Upper lobe of right lung (tissue), 1 donor: ENCODE data around the gene TMEM63A. TPM values are rescaled to one million over a fixed set of nuclear protein-coding genes. Genes with fewer than 3 reads are reported as not detected.
"Not testable (repeated sequence)": the region's sequence is repeated elsewhere in the genome, so short reads cannot be mapped to it uniquely, and the experiment has no call there.

Experiments used
- ATAC-seq: fragments of 200-7000 bp; cut with Tn5 transposase; one replicate; pipeline ENCODE4 v1.9.1; 2020; ENCODE audit warnings: mild to moderate bottlenecking, moderate library complexity
- DNase-seq: peaks from one replicate; pipeline ENCODE4 v3.0.0-alpha.2; 2020
- H3K27ac ChIP-seq: fragments of 200-600 bp; one replicate; pipeline ENCODE4 v1.8.0; 2022
- H3K27me3 ChIP-seq: fragments of 200-600 bp; one replicate; pipeline ENCODE4 v1.8.0; 2022; ENCODE audit warnings: mild to moderate bottlenecking
- H3K36me3 ChIP-seq: fragments of 200-600 bp; one replicate; pipeline ENCODE4 v1.8.0; 2022
- H3K4me1 ChIP-seq: fragments of 200-600 bp; one replicate; pipeline ENCODE4 v1.8.0; 2022
- H3K4me3 ChIP-seq: fragments of 200-600 bp; one replicate; pipeline ENCODE4 v1.8.0; 2022; ENCODE audit warnings: mild to moderate bottlenecking
- H3K9me3 ChIP-seq: fragments of 200-600 bp; one replicate; pipeline ENCODE4 v1.8.0; 2022
- intact Hi-C: fragments of 100-400 bp; cut with DNase I; formaldehyde crosslinking; loops from one replicate; pipeline ENCODE4 v1.11.0; 2022
- total RNA-seq: library from RNA; stranded (reverse); fragmentation: NEBNext Ultra II Directional; extraction: Animal tissue kit (Norgen Biotek cat#: 25700); gene quantifications from one replicate; pipeline ENCODE4 v1.2.1, GENCODE V29; 2021
- TF ChIP-seq, protein P1 (sequence below): fragments of 200-600 bp; IDR thresholded peaks from one replicate; pipeline ENCODE4 v1.8.0; 2022; ENCODE audit warnings: antibody characterized with exemption
- donor health status: DM: no; HTN: yes; CAD: no; lungs with severe emphysema.

TMEM63A gene
- total RNA-seq, 1 donor from 2014 or later = 119 TPM

DNA sequence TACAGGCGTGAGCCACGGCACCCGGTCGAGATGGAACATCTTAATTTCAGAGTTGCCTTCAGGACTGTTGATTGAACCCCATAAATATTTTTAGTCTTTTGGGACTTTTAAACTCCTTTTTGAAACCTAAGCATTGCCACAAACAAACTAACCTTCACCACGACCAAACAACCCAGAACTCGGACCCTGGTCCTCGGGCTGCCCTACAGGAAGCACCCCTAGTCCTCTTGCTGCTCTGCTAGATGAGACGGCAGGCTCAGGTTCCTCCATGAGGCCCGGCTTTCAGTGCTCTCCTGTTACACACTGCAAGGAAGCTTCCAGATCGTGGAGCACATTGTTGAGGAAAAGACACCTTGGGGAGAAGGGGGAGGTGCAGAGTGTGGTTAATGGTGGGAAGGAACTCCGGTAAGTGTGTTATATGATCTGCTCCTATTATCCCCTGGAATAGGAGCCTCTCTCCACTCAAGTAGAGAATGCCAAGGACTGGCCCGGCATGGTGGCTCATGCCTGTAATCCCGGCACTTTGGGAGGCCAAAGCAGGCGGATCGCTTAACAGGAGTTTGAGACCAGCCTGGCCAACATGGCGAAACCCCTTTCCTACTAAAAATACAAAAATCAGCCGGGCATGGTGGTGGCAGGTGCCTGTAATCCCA, 66.5 kb downstream of the TMEM63A start:
- Histone ChIP-seq H3K4me3 (no peak overlapping the region), H3K27ac (peak overlapping the region; percentile 89), H3K36me3 (no peaks in the 10 kb centered on the region), H3K27me3 (no peaks in the 10 kb centered on the region), H3K4me1 (peaks cover 86% of the 10 kb centered on the region), H3K9me3 (no peaks in the 10 kb centered on the region)
- DNase-seq (no peak), ATAC-seq (no peak)
- TF ChIP-seq, protein P1, sequence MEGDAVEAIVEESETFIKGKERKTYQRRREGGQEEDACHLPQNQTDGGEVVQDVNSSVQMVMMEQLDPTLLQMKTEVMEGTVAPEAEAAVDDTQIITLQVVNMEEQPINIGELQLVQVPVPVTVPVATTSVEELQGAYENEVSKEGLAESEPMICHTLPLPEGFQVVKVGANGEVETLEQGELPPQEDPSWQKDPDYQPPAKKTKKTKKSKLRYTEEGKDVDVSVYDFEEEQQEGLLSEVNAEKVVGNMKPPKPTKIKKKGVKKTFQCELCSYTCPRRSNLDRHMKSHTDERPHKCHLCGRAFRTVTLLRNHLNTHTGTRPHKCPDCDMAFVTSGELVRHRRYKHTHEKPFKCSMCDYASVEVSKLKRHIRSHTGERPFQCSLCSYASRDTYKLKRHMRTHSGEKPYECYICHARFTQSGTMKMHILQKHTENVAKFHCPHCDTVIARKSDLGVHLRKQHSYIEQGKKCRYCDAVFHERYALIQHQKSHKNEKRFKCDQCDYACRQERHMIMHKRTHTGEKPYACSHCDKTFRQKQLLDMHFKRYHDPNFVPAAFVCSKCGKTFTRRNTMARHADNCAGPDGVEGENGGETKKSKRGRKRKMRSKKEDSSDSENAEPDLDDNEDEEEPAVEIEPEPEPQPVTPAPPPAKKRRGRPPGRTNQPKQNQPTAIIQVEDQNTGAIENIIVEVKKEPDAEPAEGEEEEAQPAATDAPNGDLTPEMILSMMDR = no peak
- intact Hi-C loops = no loop called here

DNA sequence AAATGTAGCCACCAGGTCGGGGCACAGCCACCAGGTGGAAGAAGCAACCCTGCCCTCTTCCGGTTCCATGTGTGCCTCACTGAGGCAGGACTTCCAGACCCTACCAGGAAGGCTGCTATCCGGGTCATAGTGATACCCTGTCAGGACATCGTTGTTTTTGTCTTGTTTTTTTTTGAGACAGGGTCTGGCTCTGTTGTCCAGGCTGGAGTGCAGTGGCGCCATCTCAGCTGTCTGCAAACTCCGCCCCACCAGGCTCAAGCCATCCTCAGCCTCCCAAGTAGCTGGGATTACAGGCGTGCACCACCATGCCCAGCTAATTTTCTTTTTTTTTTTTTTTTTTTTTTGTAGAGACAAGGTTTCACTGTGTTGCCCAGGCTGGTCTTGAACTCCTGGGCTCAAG, 67.1 kb downstream of the TMEM63A start:
- H3K27ac ChIP-seq = peak overlapping the region; percentile 89
- H3K27me3 ChIP-seq, ATAC-seq, H3K36me3 ChIP-seq, H3K4me3 ChIP-seq, DNase-seq, intact Hi-C loops, H3K9me3 ChIP-seq: not testable (repeated sequence)
- H3K4me1 ChIP-seq = peaks cover 80% of the 10 kb centered on the region

DNA sequence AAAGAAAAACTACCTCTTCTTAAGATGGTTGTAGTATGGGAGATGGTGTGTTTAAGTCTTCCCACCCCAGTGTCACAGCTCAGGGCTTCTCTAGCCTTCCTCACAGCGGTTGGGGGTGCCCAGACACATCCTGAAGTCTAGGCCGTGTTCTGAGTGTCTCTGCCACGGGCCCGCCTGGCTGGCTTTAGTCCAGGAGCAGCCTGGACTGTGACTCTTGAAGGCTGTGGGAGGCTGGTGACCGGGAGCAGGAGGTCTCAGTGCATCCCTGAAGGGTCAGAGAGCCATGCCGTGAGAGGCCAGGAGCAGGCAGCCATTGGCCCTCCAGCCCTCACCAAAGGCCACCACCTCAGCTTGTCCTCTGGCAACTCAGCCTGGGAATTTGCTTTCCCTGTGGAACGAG, 67.8 kb downstream of the TMEM63A start:
- H3K27me3 ChIP-seq = no peaks in the 10 kb centered on the region

DNA sequence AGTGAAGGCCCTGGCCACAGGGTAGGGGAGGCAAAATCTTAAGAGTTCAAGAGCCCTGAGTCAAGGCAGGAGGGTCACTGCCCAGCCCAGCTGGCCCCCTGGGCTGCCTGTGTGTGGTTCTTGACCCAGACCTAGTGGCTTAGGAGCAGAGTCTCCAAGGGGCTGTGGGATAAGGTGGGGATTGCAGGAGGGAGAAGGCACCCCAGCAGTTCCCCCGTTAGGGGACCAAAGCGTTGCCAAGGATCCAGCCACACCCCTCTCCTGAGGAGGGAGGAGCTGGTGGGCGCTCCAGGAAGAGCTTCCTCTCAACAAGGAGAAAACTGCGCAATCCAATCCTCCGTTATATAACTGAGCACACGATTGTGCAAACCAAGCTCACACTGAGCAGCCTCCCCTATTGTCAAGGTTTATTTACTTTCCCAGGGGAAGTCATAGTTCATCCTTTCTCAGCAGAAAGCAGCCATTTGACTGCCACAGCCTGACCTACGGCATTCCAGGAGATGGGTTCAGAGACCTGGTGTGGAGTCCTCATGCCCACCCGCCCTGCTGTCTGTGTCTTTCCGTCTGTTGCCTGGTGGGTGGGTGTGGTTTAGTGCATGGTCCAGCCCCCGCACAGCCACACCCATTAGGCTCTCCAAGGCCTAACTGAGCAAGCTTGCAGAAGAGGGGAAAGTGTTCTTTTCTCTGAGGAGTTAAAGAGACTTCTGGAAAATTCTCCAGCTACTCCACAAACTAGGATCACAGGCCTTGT, 68.8 kb downstream of the TMEM63A start:
- Histone ChIP-seq H3K4me1 (peaks cover 77% of the 10 kb centered on the region), H3K9me3 (no peaks in the 10 kb centered on the region), H3K4me3 (peak overlapping the region; percentile 16), H3K27me3 (no peaks in the 10 kb centered on the region), H3K27ac (peak overlapping the region; percentile 89), H3K36me3 (no peaks in the 10 kb centered on the region)
- DNase-seq (peak; percentile 86), ATAC-seq (peak; percentile 71)
- intact Hi-C loops = no loop called here
- TF ChIP-seq, protein P1 = no peak

More for the DNA sequence above, 67.8 kb downstream of the TMEM63A start:
- intact Hi-C loops = no loop called here
- no peak for ATAC-seq
- no peak for DNase-seq
- Histone ChIP-seq H3K4me3 (no peak overlapping the region), H3K4me1 (peaks cover 78% of the 10 kb centered on the region), H3K36me3 (no peaks in the 10 kb centered on the region), H3K27ac (peak overlapping the region; percentile 89), H3K9me3 (no peaks in the 10 kb centered on the region)
- TF ChIP-seq, protein P1 = no peak

DNA sequence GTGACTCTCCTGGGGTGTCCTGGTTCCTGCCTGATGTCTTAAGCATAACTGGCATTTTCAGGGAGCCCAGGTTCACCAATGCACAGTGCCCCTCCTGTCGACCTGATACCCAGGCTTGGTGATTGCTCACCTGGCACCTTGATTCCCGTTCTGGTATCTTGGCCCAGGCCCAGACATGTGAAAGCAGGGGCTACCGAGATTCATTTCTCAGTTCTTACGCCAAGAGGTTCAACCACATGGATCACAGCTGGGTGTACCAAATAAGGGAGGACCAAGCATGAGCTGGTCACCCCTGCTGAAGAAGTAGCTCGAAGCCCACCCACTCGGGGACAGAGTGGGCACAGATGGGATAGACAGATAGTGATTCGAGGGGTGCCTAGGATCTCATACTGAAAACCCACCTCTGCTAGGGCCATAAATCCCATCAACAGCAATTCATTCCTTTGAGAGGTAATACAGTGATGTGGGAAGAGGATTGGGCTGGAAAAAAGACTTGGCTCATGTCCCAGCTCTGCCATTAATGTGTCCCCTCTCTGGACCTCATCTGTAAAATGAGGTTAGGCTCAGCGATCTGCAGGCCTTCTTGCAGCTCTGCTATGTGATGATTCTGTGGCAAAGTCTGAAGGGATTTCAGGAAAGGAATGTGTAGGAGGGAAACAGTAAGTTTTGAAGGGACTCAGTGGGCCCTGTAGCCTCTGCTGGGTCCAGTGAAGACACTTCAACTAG, 69.5 kb downstream of the TMEM63A start:
- no peak for ATAC-seq
- H3K4me1 ChIP-seq = peaks cover 69% of the 10 kb centered on the region
- no peaks in the 10 kb centered on the region for H3K27me3 ChIP-seq
- H3K36me3 ChIP-seq = no peaks in the 10 kb centered on the region
- TF ChIP-seq, protein P1 = no peak
- intact Hi-C loops = no loop called here
- DNase-seq = no peak
- no peak overlapping the region for H3K4me3 ChIP-seq
- H3K27ac ChIP-seq = peak overlapping the region; percentile 89
- no peaks in the 10 kb centered on the region for H3K9me3 ChIP-seq
